GM23248 (cell line): Measurements from ENCODE around the gene TTLL13. TPM values are rescaled to one million over a fixed set of nuclear protein-coding genes. Genes with fewer than 3 reads are reported as not detected.
"Not testable (repeated sequence)": the region's sequence is repeated elsewhere in the genome, so short reads cannot be mapped to it uniquely, and the experiment has no call there.

Experiments used
- DNase-seq: peaks from one replicate; pipeline ENCODE4 v3.0.0-alpha.2; 2015
- H2AFZ ChIP-seq: fragments of 200-600 bp; sonication (generic); 2 replicates; pipeline ENCODE4 v1.6.1; 2016; ENCODE audit warnings: antibody characterized with exemption
- H3F3A ChIP-seq: fragments of 200-600 bp; sonication (generic); 2 replicates; pipeline ENCODE4 v1.6.1; 2016; ENCODE audit warnings: mild to moderate bottlenecking, antibody characterized with exemption, mixed run types; ENCODE audit not compliant: insufficient read depth
- H3K27ac ChIP-seq: fragments of 200-600 bp; sonication (generic); 2 replicates; pipeline ENCODE4 v1.5.1; 2016; ENCODE audit warnings: mild to moderate bottlenecking
- H3K27me3 ChIP-seq: fragments of 200-600 bp; sonication (generic); replicated peaks from 2 replicates; pipeline ENCODE4 v1.6.1; 2016; ENCODE audit warnings: mild to moderate bottlenecking; ENCODE audit not compliant: insufficient read depth
- H3K36me3 ChIP-seq: fragments of 200-600 bp; sonication (generic); 2 replicates; pipeline ENCODE4 v1.6.1; 2016; ENCODE audit warnings: low read depth, mild to moderate bottlenecking
- H3K4me1 ChIP-seq: fragments of 200-600 bp; sonication (generic); 2 replicates; pipeline ENCODE4 v1.6.1; 2016; ENCODE audit warnings: mild to moderate bottlenecking; ENCODE audit not compliant: insufficient read depth
- H3K4me2 ChIP-seq: fragments of 200-600 bp; sonication (generic); one replicate; pipeline ENCODE4 v1.6.1; 2016; ENCODE audit warnings: mild to moderate bottlenecking; ENCODE audit not compliant: unreplicated experiment
- H3K4me3 ChIP-seq: fragments of 200-600 bp; sonication (generic); 2 replicates; pipeline ENCODE4 v1.5.1; 2016; ENCODE audit warnings: mild to moderate bottlenecking
- H3K79me2 ChIP-seq: fragments of 200-600 bp; sonication (generic); 2 replicates; pipeline ENCODE4 v1.6.1; 2016; ENCODE audit warnings: mild to moderate bottlenecking; ENCODE audit not compliant: insufficient read depth
- H3K9ac ChIP-seq: fragments of 200-600 bp; sonication (generic); 2 replicates; pipeline ENCODE4 v1.6.1; 2016; ENCODE audit warnings: mild to moderate bottlenecking
- H3K9me2 ChIP-seq: fragments of 200-600 bp; sonication (generic); 2 replicates; pipeline ENCODE4 v1.6.1; 2016; ENCODE audit warnings: mixed run types, mild to moderate bottlenecking, moderate library complexity; ENCODE audit not compliant: insufficient read depth
- H3K9me3 ChIP-seq: fragments of 200-600 bp; sonication (generic); one replicate; pipeline ENCODE4 v1.6.1; 2017; ENCODE audit warnings: low read depth
- H4K20me1 ChIP-seq: fragments of 200-600 bp; sonication (generic); 2 replicates; pipeline ENCODE4 v1.6.0; 2016; ENCODE audit not compliant: insufficient read depth
- EZH2 ChIP-seq: fragments of 200-600 bp; sonication (generic); IDR thresholded peaks from 2 replicates; pipeline ENCODE4 v1.6.1; 2018; ENCODE audit warnings: antibody characterized with exemption, mild to moderate bottlenecking; ENCODE audit not compliant: insufficient read depth, poor library complexity, severe bottlenecking
- EZH2phosphoT487 ChIP-seq: fragments of 200-600 bp; sonication (generic); IDR thresholded peaks from 2 replicates; pipeline ENCODE4 v1.6.1; 2018; ENCODE audit warnings: antibody characterized with exemption, moderate library complexity, mild to moderate bottlenecking, low read depth; ENCODE audit not compliant: insufficient read depth
- WGBS, 2 experiments: methylation state at CpG; one replicate each; pipeline ENCODE4 v1.1.6; 2015 to 2017; ENCODE audit warnings: low lambda C conversion rate in 2 of 2, low coverage in 1 of 2; ENCODE audit errors: missing lambda C conversion rate in 2 of 2; 5-methylcytosine and 5-hydroxymethylcytosine counted together
- in situ Hi-C: fragments of 300-500 bp; cut with MboI; formaldehyde crosslinking; loops from 2 replicates; pipeline ENCODE4 v1.15.0; 2020
- polyA plus RNA-seq: library from polyadenylated mRNA; unstranded; fragments of >200 nt; fragmentation: Nextera tagmentation; extraction: Ambion mirVana; gene quantifications from 2 replicates; pipeline ENCODE4 v1.2.1, GENCODE V29; 2016
- total RNA-seq: library from RNA; depleted of rRNA; stranded (reverse); fragments of >200 nt; shearing (Covaris generic); gene quantifications from 2 replicates; pipeline ENCODE4 v1.2.3, GENCODE V29; 2014

Gene TTLL13
- total and polyA plus RNA-seq, 2 experiments from 2014 or later: not detected

- Histone ChIP-seq H4K20me1 (no peaks in the 10 kb centered on the region), H3K36me3 (no peaks in the 10 kb centered on the region), H2AFZ (no peak overlapping the region), H3K27ac (no peak overlapping the region), H3K9me2 (no peaks in the 10 kb centered on the region), H3K9me3 (no peaks in the 10 kb centered on the region), H3K4me1 (peaks cover 6% of the 10 kb centered on the region; the same call in 1 of the 2 replicates), H3F3A (no peaks in the 10 kb centered on the region), H3K4me2 (no peak overlapping the region), H3K79me2 (no peaks in the 10 kb centered on the region), H3K4me3 (no peak overlapping the region), H3K27me3 (no peaks in the 10 kb centered on the region), H3K9ac (no peak overlapping the region)
- peak; percentile 36 for DNase-seq
- TF ChIP-seq EZH2phosphoT487: no peak
- TF ChIP-seq EZH2: no peak
- in situ Hi-C loops: no loop called here
- 75 to 83% methylated on average over 13 to 16 of the region's 16 CpGs for WGBS, 2 experiments
Measured at GRCh38 chr15:90291679-90292356, 42.5 kb downstream of the TTLL13 start.

- H3K4me1 ChIP-seq, H3K27ac ChIP-seq, H3K36me3 ChIP-seq, H3K4me3 ChIP-seq, H2AFZ ChIP-seq, H3K4me2 ChIP-seq, H3F3A ChIP-seq, H3K27me3 ChIP-seq, H3K79me2 ChIP-seq, H3K9me3 ChIP-seq, in situ Hi-C loops, H3K9me2 ChIP-seq, H4K20me1 ChIP-seq, H3K9ac ChIP-seq: not testable (repeated sequence)
- 43 to 49% methylated on average over 13 of the region's 13 CpGs for WGBS, 2 experiments
- peak; percentile 72 for DNase-seq
Measured at GRCh38 chr15:90293040-90293810, 43.9 kb downstream of the TTLL13 start.

- no peak overlapping the region for H3K9ac ChIP-seq
- WGBS, 2 experiments: 76 to 96% methylated on average over 5 to 6 of the region's 6 CpGs
- no peaks in the 10 kb centered on the region for H3K4me1 ChIP-seq
- TF ChIP-seq EZH2 (no peak), EZH2phosphoT487 (no peak)
- no peaks in the 10 kb centered on the region for H4K20me1 ChIP-seq
- no peak for DNase-seq
- no peak overlapping the region for H3K4me2 ChIP-seq
- H3K9me2 ChIP-seq: no peaks in the 10 kb centered on the region
- in situ Hi-C loops: no loop called here
- H3F3A ChIP-seq: no peaks in the 10 kb centered on the region
- H2AFZ ChIP-seq: no peak overlapping the region
- H3K27ac ChIP-seq: no peak overlapping the region
- no peaks in the 10 kb centered on the region for H3K79me2 ChIP-seq
- H3K4me3 ChIP-seq: no peak overlapping the region
- no peaks in the 10 kb centered on the region for H3K36me3 ChIP-seq
- no peaks in the 10 kb centered on the region for H3K9me3 ChIP-seq
- no peaks in the 10 kb centered on the region for H3K27me3 ChIP-seq
Measured at GRCh38 chr15:90294159-90294558, 44.8 kb downstream of the TTLL13 start.

- 56 to 59% methylated on average over 7 to 16 of the region's 16 CpGs for WGBS, 2 experiments
- H3K4me3 ChIP-seq: no peak overlapping the region
- H3K9ac ChIP-seq: no peak overlapping the region
- no peaks in the 10 kb centered on the region for H3K27me3 ChIP-seq
- no peaks in the 10 kb centered on the region for H3K9me2 ChIP-seq
- H3K4me1 ChIP-seq: no peaks in the 10 kb centered on the region
- in situ Hi-C loops: no loop called here
- no peak overlapping the region for H2AFZ ChIP-seq
- H3K36me3 ChIP-seq: no peaks in the 10 kb centered on the region
- H3F3A ChIP-seq: no peaks in the 10 kb centered on the region
- H3K9me3 ChIP-seq: no peaks in the 10 kb centered on the region
- no peak overlapping the region for H3K27ac ChIP-seq
- peak; percentile 6 for DNase-seq
- no peaks in the 10 kb centered on the region for H3K79me2 ChIP-seq
- no peak overlapping the region for H3K4me2 ChIP-seq
- TF ChIP-seq EZH2phosphoT487: no peak
- no peak for TF ChIP-seq EZH2
- H4K20me1 ChIP-seq: no peaks in the 10 kb centered on the region
Measured at GRCh38 chr15:90294601-90295269, 45.4 kb downstream of the TTLL13 start.
